ENCODE data around the gene BAK1. TPM values are rescaled to one million over a fixed set of nuclear protein-coding genes. Genes with fewer than 3 reads are reported as not detected.
A peak's percentile ranks its signal among the peaks of the same experiment; 100 is the strongest.

The BAK1 gene
- total and polyA plus RNA-seq, 2 of the 13 experiments (the other 11 are each of a cell fraction or from before 2014, with no cell fraction given) = 15.0 to 23.8 TPM

GRCh38 chr6:33607784-33608161, 27.7 kb upstream of the BAK1 start (continued):
- TF ChIP-seq MXD3 (CRISPR knock-in tag; IDR thresholded peaks at IDR 0.05) = no peak
- TF ChIP-seq ZNF263 (CRISPR knock-in tag; IDR thresholded peaks at IDR 0.05) = peak; percentile 56; the same call in 1 of the 2 replicates
- TF ChIP-seq STAG1 (CRISPR knock-in tag; IDR thresholded peaks at IDR 0.05) = peak; percentile 61
- TF ChIP-seq ZHX1 (CRISPR knock-in tag; IDR thresholded peaks at IDR 0.05; ENCODE audit: low read depth) = no peak
- TF ChIP-seq ZNF260 (CRISPR knock-in tag; IDR thresholded peaks at IDR 0.05; ENCODE audit: borderline replicate concordance, low read depth) = no peak
- TF ChIP-seq NFRKB (IDR thresholded peaks at IDR 0.05) = no peak
- 0 out of 2 replicates have a peak, but pooled peaks have one; percentile 28 for TF ChIP-seq ZNF772 (CRISPR knock-in tag; IDR thresholded peaks at IDR 0.05)
- 0 out of 2 replicates have a peak, but pooled peaks have one; percentile 58 for TF ChIP-seq ZSCAN29 (CRISPR knock-in tag; conservative IDR thresholded peaks at IDR 0.05)
- no peak for TF ChIP-seq GPBP1L1 (CRISPR knock-in tag; IDR thresholded peaks at IDR 0.05)
- TF ChIP-seq MEF2D (CRISPR knock-in tag; IDR thresholded peaks at IDR 0.05) = no peak
- no peak for TF ChIP-seq ATF3 (CRISPR knock-in tag; IDR thresholded peaks at IDR 0.05)
- TF ChIP-seq PCBP1 (IDR thresholded peaks at IDR 0.05; ENCODE audit: borderline replicate concordance, low read depth, low read length) = no peak
- no peak for TF ChIP-seq ZNF281 (CRISPR knock-in tag; IDR thresholded peaks at IDR 0.05; ENCODE audit: borderline replicate concordance)
- peak; percentile 36; the same call in 1 of the 2 replicates for TF ChIP-seq TFE3 (CRISPR knock-in tag; IDR thresholded peaks at IDR 0.05)
- no peak for TF ChIP-seq ZNF740 (CRISPR knock-in tag; IDR thresholded peaks at IDR 0.05)
- TF ChIP-seq DR1 (CRISPR knock-in tag; IDR thresholded peaks at IDR 0.05) = no peak
- no peak for TF ChIP-seq GLI4 (CRISPR knock-in tag; IDR thresholded peaks at IDR 0.05; ENCODE audit: borderline replicate concordance)
- TF ChIP-seq SMAD3 (CRISPR knock-in tag; IDR thresholded peaks at IDR 0.05) = no peak
- no peak for TF ChIP-seq REPIN1 (CRISPR knock-in tag; IDR thresholded peaks at IDR 0.05; ENCODE audit: borderline replicate concordance, low read depth)
- TF ChIP-seq ARNTL (CRISPR knock-in tag; IDR thresholded peaks at IDR 0.05) = 0 out of 2 replicates have a peak, but pooled peaks have one; percentile 18
- TF ChIP-seq KDM3A (CRISPR knock-in tag; IDR thresholded peaks at IDR 0.05; ENCODE audit: low read depth) = no peak

All from HepG2 (cell line).